HepG2 (cell line): Measurements from ENCODE around the gene RIPOR3. TPM values are rescaled to one million over a fixed set of nuclear protein-coding genes. Genes with fewer than 3 reads are reported as not detected.

Experiments used
- GABPB1 ChIP-seq: IDR thresholded peaks from 2 replicates; pipeline ENCODE4 v1.6.1; 2016; ENCODE audit warnings: mild to moderate bottlenecking, missing genetic modification reagents, moderate library complexity, missing compliant biosample characterization
- HES4 ChIP-seq: sonication (generic); formaldehyde crosslinking; IDR thresholded peaks from 2 replicates; pipeline ENCODE4 v1.9.0; 2021; ENCODE audit warnings: mild to moderate bottlenecking, missing genetic modification reagents, borderline replicate concordance
- KDM6A ChIP-seq: IDR thresholded peaks from 2 replicates; pipeline ENCODE4 v1.6.1; 2016; ENCODE audit warnings: low read depth
- MXD4 ChIP-seq: IDR thresholded peaks from 2 replicates; pipeline ENCODE4 v1.6.1; 2016; ENCODE audit warnings: mild to moderate bottlenecking, missing biosample characterization, missing genetic modification reagents
- MZF1 ChIP-seq: sonication (generic); formaldehyde crosslinking; IDR thresholded peaks from 2 replicates; pipeline ENCODE4 v1.8.1; 2023; ENCODE audit warnings: mild to moderate bottlenecking, missing genetic modification reagents, borderline replicate concordance
- PAX8 ChIP-seq: sonication (generic); formaldehyde crosslinking; IDR thresholded peaks from 2 replicates; pipeline ENCODE4 v1.8.0; 2022; ENCODE audit warnings: mild to moderate bottlenecking, missing genetic modification reagents, borderline replicate concordance
- PRPF4 ChIP-seq: fragments of 200-400 bp; formaldehyde crosslinking; IDR thresholded peaks from 2 replicates; pipeline ENCODE4 v1.6.1; 2016; ENCODE audit warnings: low read length, low read depth; ENCODE audit not compliant: poor library complexity, severe bottlenecking
- SYNCRIP ChIP-seq: fragments of 200-400 bp; formaldehyde crosslinking; IDR thresholded peaks from 2 replicates; pipeline ENCODE4 v1.6.1; 2018; ENCODE audit warnings: mild to moderate bottlenecking, low read depth, low read length; ENCODE audit not compliant: insufficient read depth
- TFDP2 ChIP-seq: sonication (generic); formaldehyde crosslinking; IDR thresholded peaks from 2 replicates; pipeline ENCODE4 v1.4.0; 2020; ENCODE audit warnings: missing genetic modification reagents
- ZNF12 ChIP-seq: sonication (generic); formaldehyde crosslinking; IDR thresholded peaks from 2 replicates; pipeline ENCODE4 v1.5.0; 2020; ENCODE audit warnings: missing genetic modification reagents
- ZNF773 ChIP-seq: sonication (generic); formaldehyde crosslinking; IDR thresholded peaks from 2 replicates; pipeline ENCODE4 v1.4.0; 2020; ENCODE audit warnings: missing genetic modification reagents, borderline replicate concordance
- ZSCAN21 ChIP-seq: sonication (generic); formaldehyde crosslinking; IDR thresholded peaks from 2 replicates; pipeline ENCODE4 v1.8.0; 2022; ENCODE audit warnings: mild to moderate bottlenecking, missing genetic modification reagents, moderate library complexity, borderline replicate concordance
- polyA plus RNA-seq, 8 experiments: library from polyadenylated mRNA; depleted of rRNA in 3 of 8; stranded (reverse) in 7 of 8; unstranded in 1 of 8; fragments of >200 nt; fragmentation: Illumina TruSeq in 4 of 8; extraction: Trizol in 4 of 8; gene quantifications; 2 replicates each; pipeline versions ENCODE4 v1.2.1 to v1.2.3, GENCODE V29; 2011 to 2016; ENCODE audit warnings: low read depth in 4 of 8, missing spikeins in 1 of 8, mixed read lengths in 1 of 8; ENCODE audit not compliant: insufficient read depth in 1 of 8
- total RNA-seq, 5 experiments: library from RNA; depleted of rRNA; stranded (reverse); fragments of >200 nt; fragmentation: Illumina TruSeq; extraction: Trizol; gene quantifications; 2 replicates each; pipeline ENCODE4 v1.2.3, GENCODE V29; 2016; ENCODE audit warnings: low read depth in 1 of 5
- TF ChIP-seq, protein P1 (sequence below): sonication (generic); formaldehyde crosslinking; IDR thresholded peaks from 2 replicates; pipeline ENCODE4 v1.5.1; 2020; ENCODE audit warnings: mild to moderate bottlenecking, missing genetic modification reagents, borderline replicate concordance
- TF ChIP-seq, protein P2 (sequence below): sonication (generic); formaldehyde crosslinking; IDR thresholded peaks from 2 replicates; pipeline ENCODE4 v1.4.0; 2020; ENCODE audit warnings: missing genetic modification reagents
- TF ChIP-seq, protein P3 (sequence below): sonication (generic); formaldehyde crosslinking; IDR thresholded peaks from one replicate; pipeline ENCODE4 v1.5.1; 2020; ENCODE audit warnings: mild to moderate bottlenecking, missing genetic modification reagents; ENCODE audit errors: not compliant biosample characterization
- TF ChIP-seq, protein P4 (sequence below): sonication (generic); formaldehyde crosslinking; IDR thresholded peaks from 2 replicates; pipeline ENCODE4 v1.4.0; 2020; ENCODE audit warnings: mild to moderate bottlenecking, missing genetic modification reagents

RIPOR3 gene
- total and polyA plus RNA-seq, 2 of the 13 experiments (the other 11 are each of a cell fraction or from before 2014, with no cell fraction given): 0.18 TPM; not detected in 1

- TF ChIP-seq GABPB1 (CRISPR knock-in tag) (no peak), ZNF773 (CRISPR knock-in tag) (no peak), ZNF12 (CRISPR knock-in tag) (no peak), HES4 (no peak), ZSCAN21 (CRISPR knock-in tag) (no peak), MXD4 (CRISPR knock-in tag) (no peak), PAX8 (CRISPR knock-in tag) (no peak), PRPF4 (no peak), TFDP2 (CRISPR knock-in tag) (no peak; the same call in 1 of the 2 replicates), MZF1 (CRISPR knock-in tag) (no peak), SYNCRIP (no peak), KDM6A (CRISPR knock-in tag) (no peak)
- TF ChIP-seq, protein P1, sequence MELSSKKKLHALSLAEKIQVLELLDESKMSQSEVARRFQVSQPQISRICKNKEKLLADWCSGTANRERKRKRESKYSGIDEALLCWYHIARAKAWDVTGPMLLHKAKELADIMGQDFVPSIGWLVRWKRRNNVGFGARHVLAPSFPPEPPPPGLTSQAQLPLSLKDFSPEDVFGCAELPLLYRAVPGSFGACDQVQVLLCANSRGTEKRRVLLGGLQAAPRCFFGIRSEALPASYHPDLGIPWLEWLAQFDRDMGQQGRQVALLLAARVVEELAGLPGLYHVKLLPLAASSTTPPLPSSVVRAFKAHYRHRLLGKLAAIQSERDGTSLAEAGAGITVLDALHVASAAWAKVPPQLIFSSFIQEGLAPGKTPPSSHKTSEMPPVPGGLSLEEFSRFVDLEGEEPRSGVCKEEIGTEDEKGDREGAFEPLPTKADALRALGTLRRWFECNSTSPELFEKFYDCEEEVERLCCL (CRISPR knock-in tag): no peak
- TF ChIP-seq, protein P2, sequence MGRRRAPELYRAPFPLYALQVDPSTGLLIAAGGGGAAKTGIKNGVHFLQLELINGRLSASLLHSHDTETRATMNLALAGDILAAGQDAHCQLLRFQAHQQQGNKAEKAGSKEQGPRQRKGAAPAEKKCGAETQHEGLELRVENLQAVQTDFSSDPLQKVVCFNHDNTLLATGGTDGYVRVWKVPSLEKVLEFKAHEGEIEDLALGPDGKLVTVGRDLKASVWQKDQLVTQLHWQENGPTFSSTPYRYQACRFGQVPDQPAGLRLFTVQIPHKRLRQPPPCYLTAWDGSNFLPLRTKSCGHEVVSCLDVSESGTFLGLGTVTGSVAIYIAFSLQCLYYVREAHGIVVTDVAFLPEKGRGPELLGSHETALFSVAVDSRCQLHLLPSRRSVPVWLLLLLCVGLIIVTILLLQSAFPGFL (CRISPR knock-in tag): no peak
- TF ChIP-seq, protein P3, sequence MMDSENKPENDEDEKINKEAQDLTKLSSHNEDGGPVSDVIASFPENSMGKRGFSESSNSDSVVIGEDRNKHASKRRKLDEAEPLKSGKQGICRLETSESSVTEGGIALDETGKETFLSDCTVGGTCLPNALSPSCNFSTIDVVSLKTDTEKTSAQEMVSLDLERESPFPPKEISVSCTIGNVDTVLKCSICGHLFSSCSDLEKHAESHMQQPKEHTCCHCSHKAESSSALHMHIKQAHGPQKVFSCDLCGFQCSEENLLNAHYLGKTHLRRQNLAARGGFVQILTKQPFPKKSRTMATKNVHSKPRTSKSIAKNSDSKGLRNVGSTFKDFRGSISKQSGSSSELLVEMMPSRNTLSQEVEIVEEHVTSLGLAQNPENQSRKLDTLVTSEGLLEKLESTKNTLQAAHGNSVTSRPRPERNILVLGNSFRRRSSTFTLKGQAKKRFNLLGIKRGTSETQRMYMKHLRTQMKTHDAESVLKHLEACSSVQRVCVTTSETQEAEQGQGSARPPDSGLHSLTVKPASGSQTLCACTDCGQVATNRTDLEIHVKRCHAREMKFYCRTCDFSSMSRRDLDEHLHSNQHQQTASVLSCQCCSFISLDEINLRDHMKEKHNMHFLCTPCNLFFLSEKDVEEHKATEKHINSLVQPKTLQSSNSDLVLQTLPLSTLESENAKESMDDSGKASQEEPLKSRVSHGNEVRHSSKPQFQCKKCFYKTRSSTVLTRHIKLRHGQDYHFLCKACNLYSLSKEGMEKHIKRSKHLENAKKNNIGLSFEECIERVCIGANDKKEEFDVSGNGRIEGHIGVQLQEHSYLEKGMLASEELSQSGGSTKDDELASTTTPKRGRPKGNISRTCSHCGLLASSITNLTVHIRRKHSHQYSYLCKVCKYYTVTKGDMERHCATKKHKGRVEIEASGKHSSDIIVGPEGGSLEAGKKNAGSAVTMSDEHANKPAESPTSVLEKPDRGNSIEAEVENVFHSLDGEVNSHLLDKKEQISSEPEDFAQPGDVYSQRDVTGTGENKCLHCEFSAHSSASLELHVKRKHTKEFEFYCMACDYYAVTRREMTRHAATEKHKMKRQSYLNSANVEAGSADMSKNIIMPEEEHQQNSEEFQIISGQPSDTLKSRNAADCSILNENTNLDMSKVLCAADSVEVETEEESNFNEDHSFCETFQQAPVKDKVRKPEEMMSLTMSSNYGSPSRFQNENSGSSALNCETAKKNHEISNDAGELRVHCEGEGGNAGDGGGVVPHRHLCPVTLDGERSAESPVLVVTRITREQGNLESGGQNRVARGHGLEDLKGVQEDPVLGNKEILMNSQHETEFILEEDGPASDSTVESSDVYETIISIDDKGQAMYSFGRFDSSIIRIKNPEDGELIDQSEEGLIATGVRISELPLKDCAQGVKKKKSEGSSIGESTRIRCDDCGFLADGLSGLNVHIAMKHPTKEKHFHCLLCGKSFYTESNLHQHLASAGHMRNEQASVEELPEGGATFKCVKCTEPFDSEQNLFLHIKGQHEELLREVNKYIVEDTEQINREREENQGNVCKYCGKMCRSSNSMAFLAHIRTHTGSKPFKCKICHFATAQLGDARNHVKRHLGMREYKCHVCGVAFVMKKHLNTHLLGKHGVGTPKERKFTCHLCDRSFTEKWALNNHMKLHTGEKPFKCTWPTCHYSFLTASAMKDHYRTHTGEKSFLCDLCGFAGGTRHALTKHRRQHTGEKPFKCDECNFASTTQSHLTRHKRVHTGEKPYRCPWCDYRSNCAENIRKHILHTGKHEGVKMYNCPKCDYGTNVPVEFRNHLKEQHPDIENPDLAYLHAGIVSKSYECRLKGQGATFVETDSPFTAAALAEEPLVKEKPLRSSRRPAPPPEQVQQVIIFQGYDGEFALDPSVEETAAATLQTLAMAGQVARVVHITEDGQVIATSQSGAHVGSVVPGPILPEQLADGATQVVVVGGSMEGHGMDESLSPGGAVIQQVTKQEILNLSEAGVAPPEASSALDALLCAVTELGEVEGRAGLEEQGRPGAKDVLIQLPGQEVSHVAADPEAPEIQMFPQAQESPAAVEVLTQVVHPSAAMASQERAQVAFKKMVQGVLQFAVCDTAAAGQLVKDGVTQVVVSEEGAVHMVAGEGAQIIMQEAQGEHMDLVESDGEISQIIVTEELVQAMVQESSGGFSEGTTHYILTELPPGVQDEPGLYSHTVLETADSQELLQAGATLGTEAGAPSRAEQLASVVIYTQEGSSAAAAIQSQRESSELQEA: no peak
- TF ChIP-seq, protein P4, sequence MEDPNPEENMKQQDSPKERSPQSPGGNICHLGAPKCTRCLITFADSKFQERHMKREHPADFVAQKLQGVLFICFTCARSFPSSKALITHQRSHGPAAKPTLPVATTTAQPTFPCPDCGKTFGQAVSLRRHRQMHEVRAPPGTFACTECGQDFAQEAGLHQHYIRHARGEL (CRISPR knock-in tag): no peak
Observed at GRCh38 chr20:50563133-50563944, 128.0 kb downstream of the RIPOR3 start (continued).
